Prostate gland (tissue), 2 donors: ENCODE results near the gene MDC1. TPM values are rescaled to one million over a fixed set of nuclear protein-coding genes. Genes with fewer than 3 reads are reported as not detected.

Source experiments
- DNase-seq: peaks from one replicate; pipeline ENCODE4 v3.0.0-alpha.2; 2019; ENCODE audit warnings: low spot score
- H3K27ac ChIP-seq, 2 donors: fragments of 200-600 bp; sonication (generic); 2 replicates each; pipeline ENCODE4 v1.5.1; 2017 to 2019
- H3K27me3 ChIP-seq: fragments of 200-600 bp; sonication (generic); replicated peaks from 2 replicates; pipeline ENCODE4 v1.5.1; 2019; ENCODE audit not compliant: insufficient read depth
- H3K36me3 ChIP-seq, 2 donors: fragments of 200-600 bp; sonication (generic); 1 replicate in 1 of 2; 2 replicates in 1 of 2; pipeline versions ENCODE4 v1.5.1 to v1.8.1; 2017 to 2019
- H3K4me1 ChIP-seq: fragments of 200-600 bp; sonication (generic); replicated peaks from 2 replicates; pipeline ENCODE4 v1.5.1; 2019
- H3K4me3 ChIP-seq, 2 donors: fragments of 200-600 bp; sonication (generic); 2 replicates each; pipeline ENCODE4 v1.5.1; 2017 to 2019
- H3K9me3 ChIP-seq: fragments of 200-600 bp; sonication (generic); 2 replicates; pipeline ENCODE4 v1.5.1; 2017
- CTCF ChIP-seq, 4 experiments: fragments of 200-600 bp in 2 of 4; fragments of 450-650 bp in 2 of 4; sonication (generic) in 2 of 4; IDR thresholded peaks; 1 replicate in 3 of 4; 2 replicates in 1 of 4; pipeline ENCODE4 v1.5.1; 2016 to 2019; ENCODE audit warnings: antibody characterized with exemption in 4 of 4, mild to moderate bottlenecking in 2 of 4, moderate library complexity in 2 of 4
- POLR2A ChIP-seq: fragments of 450-650 bp; IDR thresholded peaks from one replicate; pipeline ENCODE4 v1.6.1; 2016; ENCODE audit warnings: antibody characterized with exemption, mild to moderate bottlenecking
- POLR2AphosphoS5 ChIP-seq: sonication (generic); formaldehyde crosslinking; IDR thresholded peaks from one replicate; pipeline ENCODE4 v1.6.1; 2017; ENCODE audit warnings: antibody characterized with exemption
- WGBS: methylation state at CpG from one replicate; pipeline ENCODE4 v1.1.5; 2018; 5-methylcytosine and 5-hydroxymethylcytosine counted together
- intact Hi-C: fragments of 100-400 bp; cut with DNase I; formaldehyde crosslinking; loops from one replicate; pipeline ENCODE4 v1.14.2; 2022
- total RNA-seq, 2 donors: library from RNA; depleted of rRNA; stranded (reverse); fragments of >200 nt; gene quantifications; one replicate each; pipeline ENCODE4 v1.1.0, GENCODE V29; 2016

Gene MDC1
- total RNA-seq, 2 donors from 2014 or later: 20.5 to 26.3 TPM

- Histone ChIP-seq H3K4me1 (peaks cover 4% of the 10 kb centered on the region), H3K27me3 (no peaks in the 10 kb centered on the region), H3K4me3 (peak overlapping the region; percentile 66 to 88), H3K9me3 (no peaks in the 10 kb centered on the region), H3K36me3 (no peaks in the 10 kb centered on the region), H3K27ac (peak overlapping the region; percentile 92 to 97)
- no peak for TF ChIP-seq POLR2A
- no peak for DNase-seq
- 54% methylated on average over 27 of the region's 29 CpGs for WGBS
- intact Hi-C loops: loop anchor here (2.0 to 5.0 kb wide), 2 partner anchors 35 to 68 kb away; partner anchors contain the start of genes MRPS18B, PPP1R10 and TUBB
Measured at GRCh38 chr6:30685157-30686008, 31.7 kb downstream of the MDC1 start.

GRCh38 chr6:30684386-30685156 is 32.5 kb downstream of the MDC1 start:
- peak overlapping the region; percentile 66 to 88 for H3K4me3 ChIP-seq
- H3K9me3 ChIP-seq: no peaks in the 10 kb centered on the region
- intact Hi-C loops: loop anchor here (5.0 kb wide), 1 partner anchor 67 kb away; the partner anchor contains the start of genes MRPS18B and PPP1R10
- TF ChIP-seq CTCF (IDR thresholded peaks at IDR 0.05): no peak
- TF ChIP-seq POLR2AphosphoS5: no peak
- TF ChIP-seq POLR2A: no peak
- peak overlapping the region; percentile 92 to 97 for H3K27ac ChIP-seq
- H3K4me1 ChIP-seq: peaks cover 4% of the 10 kb centered on the region
- no peaks in the 10 kb centered on the region for H3K36me3 ChIP-seq
- WGBS: 48% methylated on average over 21 of the region's 21 CpGs
- H3K27me3 ChIP-seq: no peaks in the 10 kb centered on the region
- no peak for DNase-seq

- peak overlapping the region; percentile 66 to 88 for H3K4me3 ChIP-seq
- H3K4me1 ChIP-seq: peaks cover 4% of the 10 kb centered on the region
- no peaks in the 10 kb centered on the region for H3K36me3 ChIP-seq
- intact Hi-C loops: no loop called here
- WGBS: 30% methylated on average over 2 of the region's 2 CpGs
- DNase-seq: no peak
- H3K27ac ChIP-seq: peak overlapping the region; percentile 92 to 97
- H3K9me3 ChIP-seq: no peaks in the 10 kb centered on the region
- no peak for TF ChIP-seq POLR2A
- TF ChIP-seq POLR2AphosphoS5: no peak
- no peak for TF ChIP-seq CTCF (IDR thresholded peaks at IDR 0.05)
- no peaks in the 10 kb centered on the region for H3K27me3 ChIP-seq
Measured at GRCh38 chr6:30683980-30684338, 33.1 kb downstream of the MDC1 start.

GRCh38 chr6:30683183-30683979 is 33.7 kb downstream of the MDC1 start:
- 23% methylated on average over 7 of the region's 7 CpGs for WGBS
- Histone ChIP-seq H3K4me3 (peak overlapping the region; percentile 66 to 88), H3K36me3 (no peaks in the 10 kb centered on the region), H3K4me1 (peaks cover 4% of the 10 kb centered on the region), H3K27ac (peak overlapping the region; percentile 92 to 97), H3K9me3 (no peaks in the 10 kb centered on the region), H3K27me3 (no peaks in the 10 kb centered on the region)
- TF ChIP-seq POLR2A (no peak), CTCF (IDR thresholded peaks at IDR 0.05) (no peak), POLR2AphosphoS5 (no peak)
- intact Hi-C loops: no loop called here
- DNase-seq: no peak
